Stimulated activated CD4-positive, alpha-beta T cell treated with anti-CD3 and anti-CD28 coated beads, Interleukin-1b, Interleukin-23, amount 100 ng/mL, for 4 hours (primary cell): ENCODE results near the gene PRELID3B.

Experiments
- DNase-seq, 2 donors: peaks; one replicate each; pipeline ENCODE4 v3.0.0-alpha.2; 2020; ENCODE audit warnings: low read depth in 2 of 2

PRELID3B gene

DNA sequence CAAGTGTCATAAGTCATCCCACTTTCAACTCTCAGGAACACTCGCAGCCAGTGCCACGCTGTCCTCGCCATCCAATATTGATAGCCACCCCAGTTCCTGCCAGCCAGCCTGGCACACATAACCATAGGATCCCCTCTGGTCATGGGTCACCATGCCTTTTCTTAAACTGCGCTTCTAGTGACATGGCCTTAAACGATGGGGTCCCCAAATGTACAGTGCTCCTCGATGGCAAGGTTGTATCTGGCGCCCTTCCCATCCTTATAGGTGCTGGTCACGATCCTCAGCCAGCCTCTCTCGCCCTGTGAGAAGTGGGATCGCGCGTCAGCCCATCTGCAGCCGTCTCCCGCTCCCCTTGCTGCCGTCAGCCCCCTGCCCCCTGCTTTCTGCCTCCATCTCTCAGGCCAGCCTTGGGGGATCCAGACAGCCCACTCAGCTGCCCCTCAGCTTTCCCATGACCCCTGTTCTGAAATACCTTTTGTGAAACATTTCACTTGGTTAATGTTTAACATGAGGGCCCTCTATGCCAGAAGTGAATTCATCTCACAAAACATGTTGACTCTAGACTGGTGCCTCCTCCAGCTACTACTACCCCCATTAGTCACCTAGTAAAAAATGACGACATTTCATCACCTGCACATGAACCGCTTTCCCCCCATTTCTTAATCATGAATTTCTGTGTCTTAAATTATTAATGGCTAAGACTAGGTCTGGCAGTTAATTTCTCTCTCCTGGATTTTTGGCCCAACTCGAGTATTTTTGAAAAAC, 46.9 kb downstream of the PRELID3B start:
- DNase-seq, result no peak

DNA sequence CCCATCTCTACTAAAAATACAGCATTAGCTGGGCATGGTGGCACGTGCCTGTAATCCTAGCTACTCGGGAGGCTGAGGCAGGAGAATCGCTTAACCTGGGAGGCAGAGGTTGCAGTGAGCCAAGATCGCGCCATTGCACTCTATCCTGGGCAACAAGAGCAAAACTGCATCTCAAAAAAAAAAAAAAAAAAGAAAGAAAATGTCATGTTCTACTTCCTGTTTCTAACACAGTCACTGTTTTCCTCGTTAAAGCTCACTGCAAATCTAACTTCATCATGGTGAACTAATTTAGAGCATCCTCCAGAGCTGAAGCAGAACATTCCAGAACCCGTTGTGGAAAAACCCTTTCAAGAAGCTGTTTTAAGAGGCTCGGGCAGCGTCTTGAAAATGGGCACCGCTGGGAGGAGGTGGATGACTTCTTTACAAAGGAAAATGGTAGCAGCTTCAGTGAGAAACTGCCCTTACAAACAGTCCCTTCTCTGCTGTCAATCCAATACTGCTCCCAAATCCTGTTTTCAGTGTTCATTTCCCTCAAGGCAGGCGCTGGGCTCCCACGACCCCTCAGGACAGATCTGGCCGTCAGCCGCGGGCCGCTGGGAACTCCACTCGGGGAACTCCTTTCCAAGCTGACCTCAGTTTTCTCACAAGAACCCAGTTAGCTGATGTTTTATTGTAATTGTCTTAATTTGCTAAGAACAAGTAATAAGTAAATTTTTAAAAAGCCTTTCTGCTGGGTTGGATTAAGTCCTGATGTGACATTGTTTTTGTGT, 48.0 kb downstream of the PRELID3B start:
- no peak for DNase-seq

DNA sequence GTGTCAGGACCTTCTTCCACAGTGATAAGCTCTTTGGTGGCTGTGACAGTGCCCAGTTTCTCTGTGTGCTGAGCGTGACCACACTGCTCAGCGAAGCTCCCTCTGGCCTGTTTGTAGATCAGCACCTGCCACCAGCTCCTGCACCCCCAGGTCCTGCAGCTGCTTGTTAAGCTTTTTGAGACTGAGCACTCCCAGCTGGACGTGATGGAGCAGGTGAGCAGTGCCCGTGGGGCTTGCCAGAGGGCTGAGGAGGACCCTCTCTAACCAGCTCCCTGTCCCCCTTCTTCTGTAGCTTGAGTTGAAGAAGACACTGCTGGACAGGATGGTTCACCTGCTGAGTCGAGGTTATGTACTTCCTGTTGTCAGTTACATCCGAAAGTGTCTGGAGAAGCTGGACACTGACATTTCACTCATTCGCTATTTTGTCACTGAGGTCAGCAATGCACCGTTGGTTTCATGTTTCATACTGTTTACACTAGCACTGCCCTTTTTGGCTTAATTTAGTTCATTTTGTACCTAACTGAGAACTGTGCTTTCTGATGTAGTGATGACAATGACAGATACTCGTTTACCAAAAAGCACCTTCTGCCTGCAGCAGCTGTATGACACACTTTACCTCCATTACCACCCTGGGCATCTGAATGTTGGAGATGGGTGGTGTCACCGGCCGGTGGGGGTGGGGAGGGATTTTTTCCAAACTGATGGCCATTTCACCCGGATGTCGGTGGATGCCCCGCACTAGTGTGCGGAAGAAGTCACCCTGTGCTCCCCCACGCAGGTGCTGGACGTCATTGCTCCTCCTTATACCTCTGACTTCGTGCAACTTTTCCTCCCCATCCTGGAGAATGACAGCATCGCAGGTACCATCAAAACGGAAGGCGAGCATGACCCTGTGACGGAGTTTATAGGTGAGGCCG, 49.0 kb downstream of the PRELID3B start:
- DNase-seq, result no peak

DNA sequence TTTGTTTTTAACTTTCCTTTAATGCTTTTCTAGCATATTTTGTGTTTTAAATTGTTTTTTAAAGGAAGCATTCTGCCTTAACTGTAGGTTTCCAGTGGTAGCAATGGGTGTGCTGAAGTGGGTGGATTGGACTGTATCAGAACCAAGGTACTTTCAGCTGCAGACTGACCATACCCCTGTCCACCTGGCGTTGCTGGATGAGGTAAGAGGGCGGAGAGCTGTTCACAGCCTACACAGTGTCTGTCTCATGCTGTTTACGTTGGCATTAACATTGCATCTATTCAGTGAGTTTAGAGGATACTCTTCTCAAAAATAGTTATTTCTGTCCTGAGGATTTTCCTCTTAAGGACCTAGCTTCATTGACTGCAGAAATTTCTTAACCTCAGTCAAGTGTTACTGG, 49.7 kb downstream of the PRELID3B start:
- DNase-seq, result no peak

DNA sequence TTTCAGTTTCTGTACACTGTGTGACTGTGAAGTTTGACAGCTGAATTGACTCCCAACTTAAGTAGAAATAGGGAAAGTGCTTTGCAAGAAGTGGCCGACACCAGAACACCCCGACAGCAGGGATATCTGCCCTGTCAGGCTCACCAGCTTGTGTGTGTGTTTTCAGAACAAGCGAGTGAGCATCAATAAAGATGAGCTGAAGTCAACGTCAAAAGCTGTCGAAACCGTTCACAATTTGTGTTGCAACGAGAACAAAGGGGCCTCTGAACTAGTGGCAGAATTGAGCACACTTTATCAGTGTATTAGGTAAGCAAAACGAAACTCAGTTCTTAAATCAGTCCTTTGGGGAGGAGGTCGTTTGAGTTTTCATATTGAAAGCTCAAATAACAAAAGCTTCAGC, 50.9 kb downstream of the PRELID3B start:
- no peak for DNase-seq

DNA sequence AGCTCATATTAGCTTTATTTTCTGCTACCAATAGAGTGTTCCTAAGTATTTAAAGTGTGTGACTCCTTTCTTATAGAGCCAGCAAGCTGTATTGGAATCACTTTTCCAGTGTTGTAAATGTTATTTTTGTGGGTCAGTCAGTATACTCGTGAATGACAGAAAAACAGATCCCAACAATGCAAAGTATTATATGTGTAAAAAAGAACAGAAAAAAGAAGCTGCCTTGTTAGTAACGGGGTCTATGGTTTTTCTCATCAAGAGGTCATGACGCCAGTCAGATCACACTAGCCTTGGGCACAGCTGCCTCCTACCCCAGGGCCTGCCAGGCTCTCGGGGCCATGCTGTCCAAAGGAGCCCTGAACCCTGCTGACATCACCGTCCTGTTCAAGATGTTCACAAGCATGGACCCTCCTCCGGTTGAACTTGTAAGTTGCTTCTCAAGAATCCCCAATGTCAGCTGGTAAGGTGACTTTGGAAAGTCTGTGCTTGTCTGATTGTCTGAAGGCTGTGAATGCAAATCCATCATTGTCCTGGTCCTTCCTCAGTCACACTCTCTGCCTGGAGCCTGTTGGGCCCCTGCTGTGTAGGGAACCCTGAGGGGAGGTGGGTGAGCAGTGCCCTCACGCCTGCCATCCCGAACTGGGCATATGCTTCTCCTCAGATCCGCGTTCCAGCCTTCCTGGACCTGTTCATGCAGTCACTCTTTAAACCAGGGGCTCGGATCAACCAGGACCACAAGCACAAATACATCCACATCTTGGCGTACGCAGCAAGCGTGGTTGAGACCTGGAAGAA, 51.7 kb downstream of the PRELID3B start:
- DNase-seq, result no peak

DNA sequence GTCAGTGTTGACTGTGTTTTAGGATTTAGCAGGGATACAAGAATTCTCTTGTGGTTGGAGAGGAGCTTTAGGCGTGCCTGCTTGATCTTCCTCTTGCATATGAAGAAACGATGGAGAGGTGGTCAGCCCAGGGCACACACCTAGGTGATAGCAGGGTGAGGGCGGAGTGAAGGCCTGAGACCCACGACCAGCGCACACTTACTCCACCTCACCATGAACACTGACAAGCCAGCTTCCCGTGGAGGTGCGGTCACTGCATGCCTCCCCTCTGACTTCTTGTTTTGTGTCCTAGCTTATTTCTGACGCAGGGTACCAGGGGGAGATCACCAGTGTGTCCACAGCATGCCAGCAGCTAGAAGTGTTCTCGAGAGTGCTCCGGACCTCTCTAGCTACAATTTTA, 53.4 kb downstream of the PRELID3B start:
- DNase-seq, result no peak

DNA sequence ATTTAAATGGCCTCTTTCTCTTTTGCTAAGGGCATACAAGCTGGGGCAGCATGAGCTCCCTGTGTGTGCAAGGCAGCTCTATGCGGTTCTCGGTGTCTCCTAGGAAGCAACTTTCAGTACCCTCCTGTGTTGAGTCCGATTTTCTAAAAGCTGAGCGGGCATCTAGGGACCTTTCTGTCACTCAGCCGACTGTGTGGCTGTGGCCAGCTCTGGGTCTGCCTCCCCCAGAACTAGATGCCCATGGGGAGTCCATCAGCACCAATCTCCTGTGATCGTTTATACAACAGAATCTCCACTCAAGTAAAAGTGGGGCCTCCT, 54.1 kb downstream of the PRELID3B start:
- no peak for DNase-seq

DNA sequence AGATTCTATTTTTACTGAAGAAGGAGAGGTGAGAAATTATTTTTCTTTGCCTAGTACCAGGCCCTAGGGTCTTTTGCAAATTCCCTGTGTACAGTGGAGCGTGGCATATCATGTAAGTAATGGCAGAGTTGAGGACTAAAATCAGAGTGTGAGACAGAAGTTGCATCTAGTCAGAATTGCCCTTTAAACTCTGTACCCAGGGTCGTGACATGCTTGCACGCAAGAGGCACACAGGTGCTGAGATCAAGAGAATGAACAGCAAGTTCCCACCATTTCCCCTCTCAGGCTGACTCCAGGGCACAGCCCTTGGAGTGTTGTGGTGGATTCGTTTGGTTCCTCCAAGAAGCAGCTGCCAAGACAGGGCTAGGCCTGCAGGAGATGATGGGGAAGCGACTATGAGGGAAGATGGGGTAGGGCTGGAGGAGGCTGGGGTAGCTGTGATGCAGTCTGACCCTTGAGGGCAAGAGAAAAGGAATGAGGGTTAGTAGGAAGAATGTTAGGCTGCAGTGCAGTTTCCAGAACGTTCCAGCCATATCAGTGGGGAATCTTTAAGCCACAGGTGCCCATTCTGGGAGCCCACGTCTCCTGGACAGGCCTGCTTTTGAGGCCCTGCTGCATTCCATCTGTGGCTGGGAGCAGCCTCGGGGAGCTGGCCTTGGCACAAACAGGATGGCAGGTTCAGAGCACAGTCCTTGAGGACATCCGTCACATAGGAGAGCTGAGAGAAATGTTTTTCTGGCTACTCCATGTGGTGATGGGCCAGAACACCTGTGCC, 54.6 kb downstream of the PRELID3B start:
- no peak for DNase-seq

DNA sequence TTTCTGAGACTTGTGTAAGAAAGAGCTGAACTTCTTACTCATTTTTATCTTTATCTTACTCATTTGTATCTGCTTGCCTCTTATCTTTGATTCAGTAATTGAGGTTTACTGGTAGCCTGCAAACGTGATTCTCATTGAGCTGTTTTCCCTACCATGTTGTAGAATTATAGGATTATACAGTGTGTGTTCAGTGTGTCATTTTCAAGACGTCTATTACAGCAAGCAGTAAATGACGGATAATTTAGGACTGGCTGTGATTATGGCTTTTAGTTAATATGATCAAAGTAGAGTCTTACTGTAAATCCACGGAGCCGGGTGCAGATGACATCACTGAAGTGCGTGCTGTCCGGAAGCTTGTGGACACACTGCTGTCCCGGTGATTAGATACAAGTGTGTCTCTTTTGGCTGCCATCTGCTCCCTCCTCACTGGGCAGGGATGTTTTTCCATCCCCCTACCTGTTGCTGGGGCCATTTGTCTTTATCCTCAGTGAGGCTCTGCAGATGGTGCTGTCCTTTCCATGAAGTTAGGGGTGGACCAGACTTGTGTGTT, 55.5 kb downstream of the PRELID3B start:
- DNase-seq, result no peak

DNA sequence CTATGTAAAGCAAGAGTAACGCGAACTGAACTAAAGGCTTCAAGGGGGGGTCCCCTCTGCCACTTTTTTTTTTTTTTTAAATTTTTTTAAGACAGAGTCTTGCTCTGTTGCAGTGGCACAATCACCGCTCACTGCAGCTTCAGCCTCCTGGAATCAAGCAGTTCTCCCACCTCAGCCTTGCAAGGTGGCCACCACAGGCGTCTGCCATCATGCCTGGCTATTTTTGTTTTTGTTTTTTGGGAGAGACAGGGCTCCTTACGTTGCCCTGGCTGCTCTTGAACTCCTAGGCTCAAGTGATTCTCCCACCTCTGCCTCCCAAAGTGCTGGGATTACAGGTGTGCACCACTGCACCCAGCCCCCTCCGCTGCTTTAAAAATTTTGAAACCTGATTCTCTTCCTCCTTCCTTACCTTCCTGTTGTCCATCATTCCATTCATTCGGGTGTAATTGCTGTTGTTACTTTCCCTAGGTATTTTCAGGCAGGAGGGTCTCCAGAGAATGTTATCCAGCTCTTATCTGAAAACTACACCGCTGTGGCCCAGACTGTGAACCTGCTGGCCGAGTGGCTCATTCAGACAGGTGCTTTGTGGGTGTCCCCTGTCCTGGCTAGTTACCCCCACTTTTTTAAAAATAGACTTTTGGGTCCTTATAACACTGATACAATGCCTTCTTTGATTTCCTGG, 56.2 kb downstream of the PRELID3B start:
- no peak for DNase-seq

DNA sequence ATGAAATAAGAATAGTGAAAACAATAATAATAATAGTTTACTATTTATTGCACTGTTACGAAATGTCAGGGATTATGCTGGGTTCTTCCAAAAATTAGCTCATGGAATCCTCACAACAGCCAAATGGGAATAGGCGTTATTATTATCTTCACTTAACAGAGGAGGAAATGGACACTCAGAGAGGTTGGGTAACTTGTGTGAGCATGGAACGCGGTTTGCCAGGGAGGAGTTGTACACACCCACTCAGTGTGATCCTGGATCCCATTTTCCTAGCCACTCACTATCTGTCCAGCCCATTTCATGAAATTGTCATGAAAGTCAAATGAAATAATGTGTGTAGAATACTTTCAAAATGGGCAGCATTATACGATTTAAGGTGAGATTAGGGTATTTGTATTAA, 56.9 kb downstream of the PRELID3B start:
- DNase-seq, result no peak

DNA sequence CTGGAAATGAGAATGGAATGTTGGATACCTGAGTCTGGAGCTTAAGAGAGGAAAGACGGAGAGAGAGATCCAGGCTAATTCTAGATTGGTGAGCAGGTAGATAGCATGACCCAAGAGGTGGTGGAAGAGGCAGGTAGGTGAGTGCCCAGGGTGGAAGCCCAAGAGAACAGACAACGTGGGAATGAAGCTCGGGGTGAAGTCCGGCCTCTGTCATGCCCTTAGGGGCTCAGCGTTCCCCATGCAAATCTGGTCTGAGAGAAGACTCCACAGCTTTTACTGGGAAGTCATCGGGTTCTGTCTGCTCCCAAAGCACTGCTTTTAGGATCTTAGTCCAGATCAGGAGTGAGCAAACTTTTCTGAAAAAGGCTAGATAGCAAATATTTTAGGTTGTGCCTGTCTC, 57.9 kb downstream of the PRELID3B start:
- no peak for DNase-seq
